PFSK-1 (cell line): Measurements from ENCODE around the gene CUX1.

Experiments used
- FOXP2 ChIP-seq: optimal IDR thresholded peaks from 2 replicates; pipeline ENCODE3; 2011; ENCODE audit warnings: borderline replicate concordance, control low read depth, inconsistent platforms; ENCODE audit not compliant: insufficient read depth; ENCODE audit errors: extremely low read length, extremely low read depth
- POLR2AphosphoS5 ChIP-seq: IDR thresholded peaks from 2 replicates; pipeline ENCODE4 v1.6.1; 2012; ENCODE audit warnings: low read depth, mild to moderate bottlenecking, control low read depth, low read length, moderate library complexity
- SIN3A ChIP-seq: IDR thresholded peaks from 2 replicates; pipeline ENCODE4 v1.6.1; 2012; ENCODE audit warnings: mild to moderate bottlenecking, low read length, moderate library complexity, borderline replicate concordance; ENCODE audit not compliant: insufficient read depth
- TAF1 ChIP-seq: IDR thresholded peaks from 2 replicates; pipeline ENCODE4 v1.6.1; 2012; ENCODE audit warnings: low read length, control low read depth, borderline replicate concordance; ENCODE audit not compliant: insufficient read depth
- TF ChIP-seq, protein P1 (sequence below), 2 experiments: IDR thresholded peaks; 2 replicates each; pipeline versions ENCODE4 v1.6.1 to v1.8.0; 2011 to 2012; ENCODE audit warnings: low read depth in 2 of 2, low read length in 2 of 2, control low read depth in 1 of 2, inconsistent platforms in 1 of 2, mild to moderate bottlenecking in 1 of 2, moderate library complexity in 1 of 2; ENCODE audit not compliant: insufficient read depth in 1 of 2

CUX1 gene

DNA sequence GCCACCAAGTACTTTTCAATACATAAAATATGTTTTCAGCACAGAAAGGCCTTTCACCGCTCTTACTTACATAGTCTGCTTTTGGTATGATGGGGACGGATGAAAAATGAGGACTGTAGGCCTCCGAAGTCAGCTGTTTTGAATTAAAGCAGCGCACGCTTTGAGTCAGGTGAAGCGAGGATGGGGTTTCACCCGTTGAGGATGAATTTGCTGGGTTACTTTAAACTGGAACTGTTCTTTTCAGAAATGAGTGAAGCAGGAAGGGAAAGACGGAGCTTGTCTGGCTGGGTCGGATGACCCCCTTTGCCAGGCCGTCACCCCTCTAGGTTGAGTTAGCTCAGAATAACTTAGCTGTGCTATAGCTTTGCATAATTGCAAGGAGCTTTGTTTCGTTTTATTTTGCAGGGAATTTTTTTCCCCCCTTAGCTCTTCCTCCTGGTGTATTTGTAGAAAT, 40.0 kb downstream of the CUX1 start:
- TF ChIP-seq SIN3A = no peak
- no peak for TF ChIP-seq FOXP2
- no peak for TF ChIP-seq POLR2AphosphoS5
- no peak for TF ChIP-seq TAF1

DNA sequence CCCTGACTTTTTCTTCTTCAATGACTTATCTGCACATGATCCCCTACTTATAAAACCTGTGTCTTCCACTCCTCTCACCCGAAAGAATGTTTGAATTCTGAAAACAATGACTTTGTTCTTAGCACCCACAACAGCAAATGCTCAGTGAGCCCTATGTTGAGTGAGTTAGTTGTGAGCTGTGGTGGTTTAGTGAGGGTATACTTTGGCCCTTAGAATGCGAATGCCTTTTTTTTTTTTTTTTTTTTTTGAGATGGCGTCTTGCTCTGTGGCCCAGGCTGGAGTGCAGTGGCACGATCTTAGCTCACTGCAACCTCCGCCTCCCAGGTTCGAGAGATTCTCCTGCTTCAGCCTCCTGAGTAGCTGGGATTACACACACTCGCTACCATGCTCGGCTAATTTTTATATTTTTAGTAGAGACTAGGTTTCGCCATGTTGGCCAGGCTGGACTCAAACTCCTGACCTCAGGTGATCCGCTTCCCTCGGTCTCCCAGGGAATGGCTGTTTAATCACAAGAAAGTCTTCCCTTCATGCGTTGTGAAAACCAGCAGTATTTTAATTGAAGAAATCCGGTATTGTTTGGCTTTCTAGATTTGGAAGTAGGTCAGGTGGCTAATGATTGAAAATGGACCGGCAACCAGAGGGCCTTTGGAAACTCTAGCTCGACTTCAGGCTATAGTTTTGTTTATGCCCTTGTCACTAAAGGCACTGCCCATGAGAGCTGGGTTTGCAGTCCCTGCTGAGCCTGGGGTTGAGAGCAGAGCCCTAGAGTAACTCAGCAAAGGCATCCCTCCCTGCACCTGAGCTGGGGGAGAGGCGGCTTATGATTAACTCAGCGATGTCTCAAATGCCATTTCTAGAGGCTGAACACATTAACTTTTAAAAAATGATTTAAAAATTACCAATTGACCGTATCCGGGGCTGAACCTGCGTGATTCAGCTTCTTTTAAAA, 41.3 kb downstream of the CUX1 start:
- TF ChIP-seq POLR2AphosphoS5 (no peak), TAF1 (no peak), FOXP2 (no peak), SIN3A (no peak)
- TF ChIP-seq, protein P1, sequence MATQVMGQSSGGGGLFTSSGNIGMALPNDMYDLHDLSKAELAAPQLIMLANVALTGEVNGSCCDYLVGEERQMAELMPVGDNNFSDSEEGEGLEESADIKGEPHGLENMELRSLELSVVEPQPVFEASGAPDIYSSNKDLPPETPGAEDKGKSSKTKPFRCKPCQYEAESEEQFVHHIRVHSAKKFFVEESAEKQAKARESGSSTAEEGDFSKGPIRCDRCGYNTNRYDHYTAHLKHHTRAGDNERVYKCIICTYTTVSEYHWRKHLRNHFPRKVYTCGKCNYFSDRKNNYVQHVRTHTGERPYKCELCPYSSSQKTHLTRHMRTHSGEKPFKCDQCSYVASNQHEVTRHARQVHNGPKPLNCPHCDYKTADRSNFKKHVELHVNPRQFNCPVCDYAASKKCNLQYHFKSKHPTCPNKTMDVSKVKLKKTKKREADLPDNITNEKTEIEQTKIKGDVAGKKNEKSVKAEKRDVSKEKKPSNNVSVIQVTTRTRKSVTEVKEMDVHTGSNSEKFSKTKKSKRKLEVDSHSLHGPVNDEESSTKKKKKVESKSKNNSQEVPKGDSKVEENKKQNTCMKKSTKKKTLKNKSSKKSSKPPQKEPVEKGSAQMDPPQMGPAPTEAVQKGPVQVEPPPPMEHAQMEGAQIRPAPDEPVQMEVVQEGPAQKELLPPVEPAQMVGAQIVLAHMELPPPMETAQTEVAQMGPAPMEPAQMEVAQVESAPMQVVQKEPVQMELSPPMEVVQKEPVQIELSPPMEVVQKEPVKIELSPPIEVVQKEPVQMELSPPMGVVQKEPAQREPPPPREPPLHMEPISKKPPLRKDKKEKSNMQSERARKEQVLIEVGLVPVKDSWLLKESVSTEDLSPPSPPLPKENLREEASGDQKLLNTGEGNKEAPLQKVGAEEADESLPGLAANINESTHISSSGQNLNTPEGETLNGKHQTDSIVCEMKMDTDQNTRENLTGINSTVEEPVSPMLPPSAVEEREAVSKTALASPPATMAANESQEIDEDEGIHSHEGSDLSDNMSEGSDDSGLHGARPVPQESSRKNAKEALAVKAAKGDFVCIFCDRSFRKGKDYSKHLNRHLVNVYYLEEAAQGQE (IDR thresholded peaks at IDR 0.05; ENCODE audit: insufficient read depth in 1 of 2, low read depth in 2 of 2, low read length in 2 of 2) = no peak

DNA sequence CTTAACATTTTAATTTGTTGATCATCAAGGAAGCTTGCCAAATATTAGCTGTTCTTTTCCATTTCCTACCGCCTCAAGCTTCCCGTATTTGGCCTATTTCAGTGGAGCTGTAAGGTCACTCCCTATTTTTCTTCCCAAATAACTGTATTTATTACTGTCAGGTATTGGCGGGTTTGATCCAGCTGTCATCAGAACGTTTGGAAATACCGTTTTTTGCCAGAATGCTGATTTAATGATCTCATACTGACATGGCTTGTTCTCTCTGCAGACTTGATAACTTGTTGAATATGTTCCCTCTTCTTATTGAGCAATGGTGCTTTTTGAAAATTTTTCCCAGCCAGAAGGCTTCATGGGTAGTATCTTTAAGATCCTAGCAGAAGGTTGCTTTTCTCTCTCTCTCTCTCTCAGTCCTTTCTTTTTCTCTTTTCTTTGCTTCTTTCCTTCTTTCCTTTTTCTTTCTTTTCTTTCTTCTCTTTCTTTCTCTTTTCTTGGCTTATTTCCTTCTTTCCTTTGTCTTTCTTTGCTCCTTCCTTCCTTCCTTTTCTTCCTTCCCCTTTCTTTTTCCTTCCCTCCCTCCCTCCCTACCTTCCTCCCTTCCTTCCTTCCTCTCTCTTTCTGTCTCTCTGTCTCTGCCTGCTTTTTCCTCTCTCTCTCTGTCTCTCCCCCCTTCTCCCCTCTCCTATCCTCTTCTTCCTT, 42.1 kb downstream of the CUX1 start:
- TF ChIP-seq FOXP2 = no peak
- TF ChIP-seq POLR2AphosphoS5 = no peak
- no peak for TF ChIP-seq SIN3A
- TF ChIP-seq, protein P1 (IDR thresholded peaks at IDR 0.05; ENCODE audit: insufficient read depth in 1 of 2, low read depth in 2 of 2, low read length in 2 of 2) = no peak
- TF ChIP-seq TAF1 = no peak

DNA sequence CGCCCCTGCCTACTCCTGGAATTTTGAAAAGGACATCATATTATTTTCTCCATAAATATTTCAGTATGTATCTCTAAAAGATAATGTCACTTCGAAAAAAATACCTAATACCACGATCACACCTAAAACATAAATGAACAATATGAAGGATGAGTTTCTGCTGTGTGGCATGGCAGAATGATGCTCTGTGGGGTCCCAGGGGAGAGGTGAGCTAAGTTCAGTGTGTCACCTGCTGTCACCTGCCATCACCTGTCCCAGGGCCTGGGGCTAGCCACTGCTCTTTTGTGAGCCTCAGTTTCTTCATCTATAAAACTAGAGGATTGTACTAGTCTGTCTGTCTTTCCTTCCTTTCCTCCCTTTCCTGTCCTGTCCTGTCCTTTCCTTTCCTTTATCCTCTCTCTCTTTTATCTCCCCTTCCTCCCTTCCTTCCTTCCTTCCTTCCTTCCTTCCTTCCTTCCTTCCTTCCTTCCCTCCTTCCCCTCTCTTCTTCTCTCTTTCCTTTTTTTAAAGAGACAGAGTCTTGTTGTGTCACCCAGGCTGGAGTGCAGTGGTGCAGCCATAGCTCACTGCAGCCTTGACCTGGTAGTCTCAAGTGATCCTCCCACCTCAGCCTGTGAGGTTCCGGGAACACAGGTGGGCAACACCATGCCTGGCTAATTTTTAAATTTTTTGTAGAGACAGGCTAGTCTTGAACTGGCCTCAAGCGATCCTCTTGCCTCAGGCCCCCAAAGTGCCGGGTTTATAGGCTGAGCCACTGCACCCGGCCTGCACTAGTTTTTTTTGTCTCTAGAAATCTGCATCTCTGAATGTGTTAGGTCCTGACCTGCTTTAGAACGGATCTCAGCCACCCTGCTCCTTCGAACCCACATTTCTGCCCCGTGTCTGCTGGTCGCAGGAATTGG, 43.1 kb downstream of the CUX1 start:
- no peak for TF ChIP-seq FOXP2
- TF ChIP-seq SIN3A = no peak
- TF ChIP-seq, protein P1 (IDR thresholded peaks at IDR 0.05; ENCODE audit: insufficient read depth in 1 of 2, low read depth in 2 of 2, low read length in 2 of 2) = no peak
- TF ChIP-seq POLR2AphosphoS5 = no peak
- TF ChIP-seq TAF1 = no peak
